ENCODE measurements around the gene VPS26C. TPM values are rescaled to one million over a fixed set of nuclear protein-coding genes. Genes with fewer than 3 reads are reported as not detected.

VPS26C gene
- total RNA-seq, 6 experiments from 2014 or later, result 40.8 to 50.0 (median 44.3) TPM

GRCh38 chr21:37243961-37244360 lies 23.2 kb downstream of the VPS26C start:
- H3K36me3 Mint-ChIP-seq (ENCODE audit: low read depth), result peaks cover 25% of the 10 kb centered on the region
- no peak for DNase-seq
- TF ChIP-seq CTCF (IDR thresholded peaks at IDR 0.05), result no peak
- H3K4me1 Mint-ChIP-seq (ENCODE audit: low read depth), result peaks cover 19% of the 10 kb centered on the region
- H3K27ac Mint-ChIP-seq, result no peak overlapping the region
- no peak overlapping the region for H3K4me3 Mint-ChIP-seq
- no peaks in the 10 kb centered on the region for H3K27me3 Mint-ChIP-seq (ENCODE audit: insufficient read depth)
- H3K9me3 Mint-ChIP-seq, result no peaks in the 10 kb centered on the region

- H3K4me1 Mint-ChIP-seq (ENCODE audit: low read depth), result no peaks in the 10 kb centered on the region
- H3K27me3 Mint-ChIP-seq (ENCODE audit: insufficient read depth), result no peaks in the 10 kb centered on the region
- no peak overlapping the region for H3K27ac Mint-ChIP-seq
- TF ChIP-seq CTCF (IDR thresholded peaks at IDR 0.05), result no peak
- H3K9me3 Mint-ChIP-seq, result no peaks in the 10 kb centered on the region
- DNase-seq, result no peak
- no peak overlapping the region for H3K4me3 Mint-ChIP-seq
- peaks cover 33% of the 10 kb centered on the region for H3K36me3 Mint-ChIP-seq (ENCODE audit: low read depth)
These were observed 25.7 kb downstream of the VPS26C start for GRCh38 chr21:37241426-37241825.

- DNase-seq, result no peak
- H3K4me1 Mint-ChIP-seq (ENCODE audit: low read depth), result no peaks in the 10 kb centered on the region
- H3K36me3 Mint-ChIP-seq (ENCODE audit: low read depth), result peaks cover 33% of the 10 kb centered on the region
- H3K9me3 Mint-ChIP-seq, result no peaks in the 10 kb centered on the region
- H3K4me3 Mint-ChIP-seq, result no peak overlapping the region
- TF ChIP-seq CTCF (IDR thresholded peaks at IDR 0.05), result no peak
- no peak overlapping the region for H3K27ac Mint-ChIP-seq
- H3K27me3 Mint-ChIP-seq (ENCODE audit: insufficient read depth), result no peaks in the 10 kb centered on the region
These were observed 26.2 kb downstream of the VPS26C start for GRCh38 chr21:37240978-37241377.

- Mint-ChIP-seq H3K4me3 (no peak overlapping the region), H3K27me3 (ENCODE audit: insufficient read depth) (no peaks in the 10 kb centered on the region), H3K4me1 (ENCODE audit: low read depth) (no peaks in the 10 kb centered on the region), H3K36me3 (ENCODE audit: low read depth) (peaks cover 28% of the 10 kb centered on the region; the same call in 1 of the 2 replicates), H3K9me3 (no peaks in the 10 kb centered on the region), H3K27ac (no peak overlapping the region)
- no peak for DNase-seq
- no peak for TF ChIP-seq CTCF (IDR thresholded peaks at IDR 0.05)
These were observed 29.4 kb downstream of the VPS26C start for GRCh38 chr21:37237764-37238163.

GRCh38 chr21:37237346-37237745 lies 29.8 kb downstream of the VPS26C start:
- TF ChIP-seq CTCF (IDR thresholded peaks at IDR 0.05), result no peak
- peaks cover 31% of the 10 kb centered on the region; the same call in 1 of the 2 replicates for H3K36me3 Mint-ChIP-seq (ENCODE audit: low read depth)
- no peaks in the 10 kb centered on the region for H3K9me3 Mint-ChIP-seq
- no peaks in the 10 kb centered on the region for H3K4me1 Mint-ChIP-seq (ENCODE audit: low read depth)
- no peak overlapping the region for H3K4me3 Mint-ChIP-seq
- no peak overlapping the region for H3K27ac Mint-ChIP-seq
- H3K27me3 Mint-ChIP-seq (ENCODE audit: insufficient read depth), result no peaks in the 10 kb centered on the region; the same call in 1 of the 2 replicates
- DNase-seq, result no peak

Measured in HFFc6 (cell line).